GM23338 (cell line): ENCODE data around the gene MFAP3. TPM values are rescaled to one million over a fixed set of nuclear protein-coding genes. Genes with fewer than 3 reads are reported as not detected.
"Not testable (repeated sequence)": the region's sequence is repeated elsewhere in the genome, so short reads cannot be mapped to it uniquely, and the experiment has no call there.

Experiments
- ATAC-seq: fragments of 200-7000 bp; cut with Tn5 transposase; 3 replicates; pipeline ENCODE4 v1.9.1; 2020
- DNase-seq: peaks from one replicate; pipeline ENCODE4 v3.0.0-alpha.2; 2015; ENCODE audit warnings: low spot score
- H2AFZ ChIP-seq: fragments of 200-600 bp; sonication (generic); 2 replicates; pipeline ENCODE4 v1.8.0; 2016; ENCODE audit warnings: antibody characterized with exemption, mild to moderate bottlenecking, moderate library complexity
- H3F3A ChIP-seq: fragments of 200-600 bp; sonication (generic); replicated peaks from 2 replicates; pipeline ENCODE4 v1.8.0; 2017; ENCODE audit warnings: antibody characterized with exemption, mixed run types, low read depth
- H3K27ac ChIP-seq: fragments of 200-600 bp; sonication (generic); 2 replicates; pipeline ENCODE4 v1.6.1; 2016; ENCODE audit warnings: low read depth
- H3K27me3 ChIP-seq: fragments of 200-600 bp; sonication (generic); 2 replicates; pipeline ENCODE4 v1.8.0; 2016; ENCODE audit warnings: mild to moderate bottlenecking, mixed run types, moderate library complexity; ENCODE audit not compliant: insufficient read depth
- H3K36me3 ChIP-seq: fragments of 200-600 bp; sonication (generic); 2 replicates; pipeline ENCODE4 v1.8.0; 2016; ENCODE audit warnings: mild to moderate bottlenecking; ENCODE audit not compliant: insufficient read depth
- H3K4me1 ChIP-seq: fragments of 200-600 bp; sonication (generic); 2 replicates; pipeline ENCODE4 v1.8.0; 2016; ENCODE audit warnings: mild to moderate bottlenecking, moderate library complexity; ENCODE audit not compliant: insufficient read depth
- H3K4me2 ChIP-seq: fragments of 200-600 bp; sonication (generic); 2 replicates; pipeline ENCODE4 v1.7.1; 2017; ENCODE audit warnings: mixed run types
- H3K4me3 ChIP-seq: fragments of 200-600 bp; sonication (generic); 2 replicates; pipeline ENCODE4 v1.6.1; 2016; ENCODE audit warnings: mixed run types
- H3K79me2 ChIP-seq: fragments of 200-600 bp; sonication (generic); replicated peaks from 2 replicates; pipeline ENCODE4 v1.8.0; 2017; ENCODE audit warnings: mild to moderate bottlenecking; ENCODE audit not compliant: insufficient read depth
- H3K9me2 ChIP-seq: fragments of 200-600 bp; sonication (generic); 2 replicates; pipeline ENCODE4 v1.8.0; 2017; ENCODE audit not compliant: insufficient read depth
- H4K20me1 ChIP-seq: fragments of 200-600 bp; sonication (generic); replicated peaks from 2 replicates; pipeline ENCODE4 v1.8.0; 2017; ENCODE audit warnings: mild to moderate bottlenecking; ENCODE audit not compliant: insufficient read depth
- H3K27ac Mint-ChIP-seq: 2 replicates; pipeline ENCODE4 v1.8.0; 2020; ENCODE audit warnings: inconsistent platforms, mild to moderate bottlenecking, moderate library complexity, mixed read lengths
- H3K27me3 Mint-ChIP-seq: 3 replicates; pipeline ENCODE4 v1.8.0; 2022; ENCODE audit warnings: low read depth, mild to moderate bottlenecking, moderate library complexity, mixed read lengths, inconsistent platforms; ENCODE audit not compliant: insufficient read depth, poor library complexity
- H3K36me3 Mint-ChIP-seq: 3 replicates; pipeline ENCODE4 v1.8.0; 2021; ENCODE audit warnings: low read depth, mild to moderate bottlenecking, inconsistent platforms, moderate library complexity, mixed read lengths
- H3K4me1 Mint-ChIP-seq: 3 replicates; pipeline ENCODE4 v1.8.0; 2020; ENCODE audit warnings: mild to moderate bottlenecking, inconsistent platforms, mixed read lengths
- H3K4me3 Mint-ChIP-seq: 3 replicates; pipeline ENCODE4 v1.8.0; 2021; ENCODE audit warnings: moderate library complexity, mild to moderate bottlenecking, inconsistent platforms, mixed read lengths
- H3K9me3 Mint-ChIP-seq: 3 replicates; pipeline ENCODE4 v1.8.0; 2020; ENCODE audit warnings: moderate library complexity, mild to moderate bottlenecking, inconsistent platforms, mixed read lengths
- CREB1 ChIP-seq: fragments of 250-450 bp; sonication (Bioruptor Pico); IDR thresholded peaks from 2 replicates; pipeline ENCODE4 v1.5.0; 2020; ENCODE audit warnings: low read depth, mild to moderate bottlenecking, moderate library complexity
- POLR2AphosphoS5 ChIP-seq: IDR thresholded peaks from 2 replicates; pipeline ENCODE4 v1.6.1; 2016; ENCODE audit warnings: antibody characterized with exemption, low read depth
- REST ChIP-seq: IDR thresholded peaks from one replicate; pipeline ENCODE4 v1.6.1; 2018; ENCODE audit warnings: antibody characterized with exemption; ENCODE audit not compliant: unreplicated experiment
- ZNF114 ChIP-seq: fragments of 250-450 bp; sonication (Bioruptor Pico); IDR thresholded peaks from 2 replicates; pipeline ENCODE4 v1.5.0; 2020; ENCODE audit warnings: mild to moderate bottlenecking, moderate library complexity
- ZNF331 ChIP-seq: fragments of 250-450 bp; sonication (Bioruptor Pico); IDR thresholded peaks from 2 replicates; pipeline ENCODE4 v1.5.0; 2020; ENCODE audit warnings: low read depth, mild to moderate bottlenecking, moderate library complexity
- polyA plus RNA-seq: library from polyadenylated mRNA; unstranded; fragments of >200 nt; fragmentation: Nextera tagmentation; extraction: Ambion mirVana; gene quantifications from 2 replicates; pipeline ENCODE4 v1.2.1, GENCODE V29; 2016
- total RNA-seq: library from RNA; depleted of rRNA; stranded (reverse); fragments of >200 nt; shearing (Covaris generic); gene quantifications from 2 replicates; pipeline ENCODE4 v1.2.3, GENCODE V29; 2014

MFAP3 gene
- total and polyA plus RNA-seq, 2 experiments from 2014 or later = 2.9 to 47.5 TPM

DNA sequence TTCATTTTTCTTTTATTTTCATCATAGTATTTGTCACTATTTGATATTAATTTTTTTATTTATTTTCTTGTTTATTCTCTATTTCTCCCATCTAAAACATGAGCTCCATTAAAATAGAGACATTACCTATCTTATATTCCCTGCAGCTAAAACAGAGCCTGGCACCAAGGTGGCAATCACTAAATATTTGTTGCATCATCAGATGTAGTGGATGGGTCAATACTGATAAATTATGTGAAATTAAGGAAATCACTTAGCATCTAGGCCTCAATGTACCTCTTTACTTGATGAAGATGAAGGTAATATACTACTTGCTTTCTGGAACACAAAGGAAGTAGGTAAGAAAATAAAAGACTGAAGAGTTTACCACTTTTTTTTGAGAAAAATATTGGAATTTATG, 24.6 kb downstream of the MFAP3 start:
- Mint-ChIP-seq H3K4me3 (no peak overlapping the region), H3K27me3 (peaks cover 6% of the 10 kb centered on the region), H3K36me3 (no peaks in the 10 kb centered on the region), H3K9me3 (no peaks in the 10 kb centered on the region), H3K4me1 (peaks cover 11% of the 10 kb centered on the region; the same call in 2 of the 3 replicates), H3K27ac (no peak overlapping the region)
- H3K27me3 ChIP-seq = no peaks in the 10 kb centered on the region
- no peaks in the 10 kb centered on the region for H3F3A ChIP-seq
- TF ChIP-seq ZNF331 (CRISPR knock-in tag) (no peak), CREB1 (CRISPR knock-in tag) (no peak)
- no peaks in the 10 kb centered on the region for H3K36me3 ChIP-seq
- no peak overlapping the region for H3K4me2 ChIP-seq
- no peak overlapping the region for H3K4me3 ChIP-seq
- DNase-seq (no peak), ATAC-seq (no peak)
- no peak overlapping the region for H2AFZ ChIP-seq
- no peaks in the 10 kb centered on the region for H3K79me2 ChIP-seq
- H3K4me1 ChIP-seq = peaks cover 8% of the 10 kb centered on the region
- H3K9me2 ChIP-seq = no peaks in the 10 kb centered on the region
- no peak overlapping the region for H3K27ac ChIP-seq
- no peaks in the 10 kb centered on the region; the same call in 1 of the 2 replicates for H4K20me1 ChIP-seq

- no peak for ATAC-seq
- Mint-ChIP-seq H3K27me3 (peaks cover 5% of the 10 kb centered on the region), H3K9me3 (no peaks in the 10 kb centered on the region), H3K36me3 (no peaks in the 10 kb centered on the region), H3K27ac (no peak overlapping the region), H3K4me3 (no peak overlapping the region), H3K4me1 (no peaks in the 10 kb centered on the region)
- Histone ChIP-seq H3K27ac (no peak overlapping the region), H3K4me1 (no peaks in the 10 kb centered on the region), H3K36me3 (no peaks in the 10 kb centered on the region), H4K20me1 (no peaks in the 10 kb centered on the region), H3F3A (no peaks in the 10 kb centered on the region), H3K27me3 (no peaks in the 10 kb centered on the region), H3K4me3 (no peak overlapping the region), H3K9me2 (no peaks in the 10 kb centered on the region), H3K79me2 (no peaks in the 10 kb centered on the region), H3K4me2 (no peak overlapping the region), H2AFZ (no peak overlapping the region)
- no peak for TF ChIP-seq REST
- no peak for TF ChIP-seq ZNF114 (CRISPR knock-in tag)
- TF ChIP-seq POLR2AphosphoS5 = no peak
- no peak for DNase-seq
Observed at GRCh38 chr5:154065971-154066370, 27.2 kb downstream of the MFAP3 start.

DNA sequence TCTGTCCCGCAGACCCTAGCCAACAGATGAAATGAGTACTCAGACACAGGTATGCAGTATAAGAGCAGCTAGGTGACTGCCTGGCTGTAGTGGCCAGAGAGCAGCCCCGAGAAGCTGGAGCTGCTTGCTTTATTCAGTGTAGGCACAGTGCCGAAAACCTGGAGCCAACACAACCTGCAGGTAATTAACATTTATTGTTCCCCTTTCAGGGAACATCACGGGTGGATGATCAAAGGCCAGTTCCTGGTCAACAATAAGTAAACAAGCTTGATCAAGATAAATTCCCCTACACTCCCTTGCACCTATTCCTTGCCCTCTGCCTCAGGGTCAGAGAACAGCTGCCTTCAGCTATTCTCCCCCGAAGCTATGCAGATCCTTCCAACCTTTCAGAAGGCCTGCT, 31.1 kb downstream of the MFAP3 start:
- not testable (repeated sequence) for H3K4me3 ChIP-seq, H3K36me3 ChIP-seq, H3K79me2 ChIP-seq, H3K9me2 ChIP-seq, H3K4me3 Mint-ChIP-seq, DNase-seq, H3K27me3 Mint-ChIP-seq, H3K36me3 Mint-ChIP-seq, H3K27me3 ChIP-seq, H3K4me1 ChIP-seq, H3K4me2 ChIP-seq, H3K27ac Mint-ChIP-seq, ATAC-seq, H2AFZ ChIP-seq, H3K27ac ChIP-seq, H3F3A ChIP-seq, H3K4me1 Mint-ChIP-seq, H3K9me3 Mint-ChIP-seq, H4K20me1 ChIP-seq
